Spleen (tissue), 11 donors: Measurements from ENCODE around the gene TMEM178B. TPM values are rescaled to one million over a fixed set of nuclear protein-coding genes. Genes with fewer than 3 reads are reported as not detected.

Experiments
- DNase-seq: peaks from one replicate; pipeline ENCODE4 v3.0.0-alpha.2; 2020
- H3K27ac ChIP-seq, 8 donors: fragments of 200-600 bp; sonication (generic) in 7 of 8; 1 replicate in 4 of 8; 2 replicates in 4 of 8; pipeline versions ENCODE4 v1.5.0 to v1.8.0; 2016 to 2021; ENCODE audit warnings: inconsistent platforms in 4 of 8, mild to moderate bottlenecking in 4 of 8, moderate library complexity in 1 of 8
- H3K27me3 ChIP-seq, 7 donors: fragments of 200-600 bp; sonication (generic) in 6 of 7; replicated peaks in 1 of 7; 1 replicate in 4 of 7; 2 replicates in 3 of 7; pipeline versions ENCODE4 v1.5.0 to v1.8.0; 2016 to 2021; ENCODE audit warnings: inconsistent platforms in 3 of 7, mild to moderate bottlenecking in 1 of 7
- H3K36me3 ChIP-seq, 6 donors: fragments of 200-600 bp; sonication (generic) in 5 of 6; 1 replicate in 4 of 6; 2 replicates in 2 of 6; pipeline versions ENCODE4 v1.5.0 to v1.8.0; 2016 to 2021; ENCODE audit warnings: inconsistent platforms in 2 of 6
- H3K4me1 ChIP-seq, 6 donors: fragments of 200-600 bp; sonication (generic) in 5 of 6; 1 replicate in 3 of 6; 2 replicates in 3 of 6; pipeline versions ENCODE4 v1.5.0 to v1.8.0; 2016 to 2021; ENCODE audit warnings: inconsistent platforms in 3 of 6
- H3K4me3 ChIP-seq, 8 donors: fragments of 200-600 bp; sonication (generic) in 7 of 8; 1 replicate in 4 of 8; 2 replicates in 4 of 8; pipeline versions ENCODE4 v1.5.0 to v1.8.0; 2016 to 2021; ENCODE audit warnings: inconsistent platforms in 4 of 8, mild to moderate bottlenecking in 4 of 8, moderate library complexity in 2 of 8
- H3K9me3 ChIP-seq, 8 donors: fragments of 200-600 bp; sonication (generic) in 7 of 8; 1 replicate in 4 of 8; 2 replicates in 4 of 8; pipeline versions ENCODE4 v1.5.0 to v1.8.0; 2016 to 2021; ENCODE audit warnings: inconsistent platforms in 4 of 8
- CTCF ChIP-seq, 11 experiments: fragments of 200-600 bp in 7 of 11; fragments of 450-650 bp in 4 of 11; sonication (generic) in 4 of 11; IDR thresholded peaks in 8 of 11; conservative IDR thresholded peaks in 3 of 11; 1 replicate in 7 of 11; 2 replicates in 4 of 11; pipeline versions ENCODE4 v1.4.0 to v1.8.0; 2016 to 2021; ENCODE audit warnings: antibody characterized with exemption in 11 of 11, inconsistent platforms in 4 of 11, mild to moderate bottlenecking in 1 of 11
- POLR2A ChIP-seq, 3 donors: fragments of 450-650 bp; IDR thresholded peaks; one replicate each; pipeline ENCODE4 v1.5.1; 2017; ENCODE audit warnings: antibody characterized with exemption in 3 of 3, mild to moderate bottlenecking in 1 of 3
- POLR2AphosphoS5 ChIP-seq, 3 donors: sonication (generic); formaldehyde crosslinking; IDR thresholded peaks; one replicate each; pipeline ENCODE4 v1.5.1; 2017; ENCODE audit warnings: antibody characterized with exemption in 3 of 3
- WGBS, 5 donors: extraction: QIAGEN DNeasy Blood & Tissue Kit in 3 of 5; methylation state at CpG; one replicate each; pipeline versions ENCODE4 v1.1.5 to v1.1.7; 2013 to 2018; 5-methylcytosine and 5-hydroxymethylcytosine counted together
- intact Hi-C: fragments of 100-400 bp; cut with DNase I; formaldehyde crosslinking; loops from one replicate; pipeline ENCODE4 v1.15.0; 2023; ENCODE audit warnings: low total_unique reads
- polyA plus RNA-seq, 3 donors: library from polyadenylated mRNA; stranded (reverse); fragments of 200-250 nt; gene quantifications; one replicate each; pipeline ENCODE4 v1.2.1, GENCODE V29; 2013
- total RNA-seq, 7 donors: library from RNA; depleted of rRNA in 3 of 7; stranded (reverse); fragments of >200 nt in 3 of 7; fragmentation: NEBNext Ultra II Directional in 4 of 7; extraction: Animal tissue kit (Norgen Biotek cat#: 25700) in 4 of 7; gene quantifications; one replicate each; pipeline versions ENCODE4 v1.1.0 to v1.2.1, GENCODE V29; 2016 to 2021
- donor health status: healthy with polysubstance abuse.
- donor health status: DM: no; HTN: no; CAD: no; lungs with moderate emphysema.
- donor health status: DM: no; HTN: no; CAD: no.
- donor health status: Bipolar disorder and iron deficiency.
- donor health status: healthy.
- donor health status: DM: no; HTN: no; CAD: no.
- donor health status: DM: yes; HTN: yes; CAD: no.

TMEM178B gene
- total and polyA plus RNA-seq, 10 donors: 0.35 to 5.5 (median 1.3) TPM

GRCh38 chr7:141417506-141417905, 343.6 kb downstream of the TMEM178B start:
- H3K4me3 ChIP-seq: no peak overlapping the region
- H3K27me3 ChIP-seq: peaks cover 0 to 4% (median 0%) of the 10 kb centered on the region in 7 donors
- intact Hi-C loops: no loop called here
- DNase-seq: no peak
- no peak overlapping the region for H3K27ac ChIP-seq
- H3K36me3 ChIP-seq: no peaks in the 10 kb centered on the region
- TF ChIP-seq POLR2A (IDR thresholded peaks at IDR 0.05) (no peak), POLR2AphosphoS5 (IDR thresholded peaks at IDR 0.05) (no peak), CTCF (IDR thresholded peaks at IDR 0.05 in 8 of 11, conservative IDR thresholded peaks at IDR 0.05 in 3 of 11) (no peak)
- WGBS, 5 donors: 85 to 93% (median 89%) methylated on average over 4 of the region's 4 CpGs
- no peaks in the 10 kb centered on the region for H3K4me1 ChIP-seq
- H3K9me3 ChIP-seq: no peaks in the 10 kb centered on the region

- H3K4me1 ChIP-seq: no peaks in the 10 kb centered on the region
- no peaks in the 10 kb centered on the region for H3K36me3 ChIP-seq
- H3K27me3 ChIP-seq: peaks cover 0 to 4% (median 0%) of the 10 kb centered on the region in 7 donors
- H3K27ac ChIP-seq: no peak overlapping the region
- no peaks in the 10 kb centered on the region for H3K9me3 ChIP-seq
- intact Hi-C loops: no loop called here
- H3K4me3 ChIP-seq: no peak overlapping the region
- DNase-seq: no peak
- 30 to 73% (median 68%) methylated on average over 1 of the region's 1 CpG for WGBS, 5 donors
- TF ChIP-seq POLR2AphosphoS5 (IDR thresholded peaks at IDR 0.05): no peak
- no peak for TF ChIP-seq CTCF (IDR thresholded peaks at IDR 0.05 in 8 of 11, conservative IDR thresholded peaks at IDR 0.05 in 3 of 11)
- TF ChIP-seq POLR2A (IDR thresholded peaks at IDR 0.05): no peak
These were observed 344.2 kb downstream of the TMEM178B start for GRCh38 chr7:141418066-141418465.

- Histone ChIP-seq H3K9me3 (peaks cover 0 to 10% (median 0%) of the 10 kb centered on the region in 8 donors), H3K4me3 (no peak overlapping the region), H3K4me1 (no peaks in the 10 kb centered on the region), H3K27me3 (no peaks in the 10 kb centered on the region), H3K27ac (no peak overlapping the region), H3K36me3 (no peaks in the 10 kb centered on the region)
- DNase-seq: no peak
- intact Hi-C loops: no loop called here
- WGBS, 5 donors: 57 to 81% (median 75%) methylated on average over 2 of the region's 2 CpGs
- TF ChIP-seq POLR2A (IDR thresholded peaks at IDR 0.05) (no peak), CTCF (IDR thresholded peaks at IDR 0.05 in 8 of 11, conservative IDR thresholded peaks at IDR 0.05 in 3 of 11) (no peak), POLR2AphosphoS5 (IDR thresholded peaks at IDR 0.05) (no peak)
These were observed 347.4 kb downstream of the TMEM178B start for GRCh38 chr7:141421306-141421705.

GRCh38 chr7:141427134-141427533, 353.3 kb downstream of the TMEM178B start:
- Histone ChIP-seq H3K36me3 (no peaks in the 10 kb centered on the region), H3K4me1 (no peaks in the 10 kb centered on the region), H3K27me3 (peaks cover 0 to 5% (median 0%) of the 10 kb centered on the region in 7 donors), H3K9me3 (peaks cover 0 to 32% (median 10%) of the 10 kb centered on the region in 8 donors), H3K27ac (no peak overlapping the region), H3K4me3 (no peak overlapping the region)
- DNase-seq: no peak
- intact Hi-C loops: no loop called here
- TF ChIP-seq CTCF (IDR thresholded peaks at IDR 0.05 in 8 of 11, conservative IDR thresholded peaks at IDR 0.05 in 3 of 11) (no peak), POLR2AphosphoS5 (IDR thresholded peaks at IDR 0.05) (no peak), POLR2A (IDR thresholded peaks at IDR 0.05) (no peak)
